WTC11 (cell line): ENCODE data around the gene KLK13.

Source experiments
- CBFB ChIP-seq: sonication (generic); formaldehyde crosslinking; IDR thresholded peaks from 2 replicates; pipeline ENCODE4 v1.8.1; 2022; ENCODE audit warnings: mild to moderate bottlenecking, low read depth, missing genetic modification reagents
- CREB1 ChIP-seq: sonication (generic); formaldehyde crosslinking; IDR thresholded peaks from 2 replicates; pipeline ENCODE4 v1.8.0; 2023; ENCODE audit warnings: mild to moderate bottlenecking, missing genetic modification reagents
- CTCF ChIP-seq: fragments of 200-600 bp; IDR thresholded peaks from 2 replicates; pipeline ENCODE4 v1.8.0; 2022; ENCODE audit warnings: antibody characterized with exemption
- E2F5 ChIP-seq: sonication (generic); formaldehyde crosslinking; IDR thresholded peaks from 2 replicates; pipeline ENCODE4 v1.8.1; 2022; ENCODE audit warnings: mild to moderate bottlenecking, moderate library complexity, missing genetic modification reagents
- EMX1 ChIP-seq: fragments of 250-450 bp; sonication (Bioruptor Pico); IDR thresholded peaks from 2 replicates; pipeline ENCODE4 v1.8.0; 2021; ENCODE audit warnings: mild to moderate bottlenecking
- PREB ChIP-seq: sonication (generic); formaldehyde crosslinking; IDR thresholded peaks from 2 replicates; pipeline ENCODE4 v1.8.1; 2022; ENCODE audit warnings: mild to moderate bottlenecking, missing genetic modification reagents, moderate library complexity, borderline replicate concordance
- SP1 ChIP-seq: sonication (generic); formaldehyde crosslinking; conservative IDR thresholded peaks from 2 replicates; pipeline ENCODE4 v1.8.1; 2022; ENCODE audit warnings: missing genetic modification reagents
- ZNF232 ChIP-seq: sonication (generic); formaldehyde crosslinking; IDR thresholded peaks from 2 replicates; pipeline ENCODE4 v1.8.0; 2022; ENCODE audit warnings: mild to moderate bottlenecking, missing genetic modification reagents
- ZNF416 ChIP-seq: fragments of 250-450 bp; sonication (Bioruptor Pico); IDR thresholded peaks from 2 replicates; pipeline ENCODE4 v1.9.0; 2021; ENCODE audit warnings: mild to moderate bottlenecking, inconsistent platforms

- no peak for TF ChIP-seq CTCF
- TF ChIP-seq E2F5 (CRISPR knock-in tag) = no peak
- no peak for TF ChIP-seq ZNF416 (CRISPR knock-in tag)
- no peak for TF ChIP-seq PREB (CRISPR knock-in tag)
- no peak for TF ChIP-seq CBFB (CRISPR knock-in tag)
- TF ChIP-seq CREB1 (CRISPR knock-in tag) = no peak
- no peak for TF ChIP-seq EMX1 (CRISPR knock-in tag)
- no peak for TF ChIP-seq SP1 (CRISPR knock-in tag)
- no peak for TF ChIP-seq ZNF232 (CRISPR knock-in tag)
Observed at GRCh38 chr19:51066393-51067186, 1.7 kb upstream of the KLK13 start.
